H1 (cell line): ENCODE measurements around the gene ABCC2.

Experiments used
- CBX5 ChIP-seq: fragments of 300-800, 300-1000 bp; sonication (generic); IDR thresholded peaks from 2 replicates; pipeline ENCODE4 v1.7.1; 2016; ENCODE audit warnings: antibody characterized with exemption, low read length, low read depth
- CTBP2 ChIP-seq: IDR thresholded peaks from 2 replicates; pipeline ENCODE4 v1.7.0; 2011; ENCODE audit warnings: borderline replicate concordance, mild to moderate bottlenecking, moderate library complexity, mixed read lengths, low read length; ENCODE audit not compliant: insufficient read depth, insufficient read length
- CTCF ChIP-seq, 3 experiments: IDR thresholded peaks; 1 replicate in 2 of 3; 2 replicates in 1 of 3; pipeline versions ENCODE4 v1.5.1 to v1.6.1; 2011; ENCODE audit warnings: low read length in 3 of 3, mild to moderate bottlenecking in 3 of 3, inconsistent platforms in 2 of 3, low read depth in 1 of 3, moderate library complexity in 1 of 3; ENCODE audit not compliant: insufficient read depth in 1 of 3; ENCODE audit errors: control extremely low read depth in 1 of 3
- EP300 ChIP-seq, 2 experiments: IDR thresholded peaks; 1 replicate in 1 of 2; 2 replicates in 1 of 2; pipeline ENCODE4 v1.6.1; 2011 to 2012; ENCODE audit warnings: low read depth in 2 of 2, low read length in 2 of 2, mild to moderate bottlenecking in 2 of 2, borderline replicate concordance in 1 of 2, inconsistent platforms in 1 of 2, moderate library complexity in 1 of 2
- HDAC6 ChIP-seq: IDR thresholded peaks from one replicate; pipeline ENCODE4 v1.7.1; 2012; ENCODE audit warnings: low read depth, mild to moderate bottlenecking, inconsistent platforms, low read length, moderate library complexity
- POLR2A ChIP-seq, 2 experiments: IDR thresholded peaks; 1 replicate in 1 of 2; 2 replicates in 1 of 2; pipeline ENCODE4 v1.6.1; 2011; ENCODE audit warnings: low read depth in 2 of 2, low read length in 2 of 2, mild to moderate bottlenecking in 2 of 2; ENCODE audit errors: control extremely low read depth in 1 of 2
- POLR2AphosphoS5 ChIP-seq: IDR thresholded peaks from 2 replicates; pipeline ENCODE4 v1.6.1; 2011; ENCODE audit warnings: low read depth, low read length
- TF ChIP-seq, protein P1 (sequence below): IDR thresholded peaks from 2 replicates; pipeline ENCODE4 v1.6.1; 2012; ENCODE audit warnings: inconsistent platforms

GRCh38 chr10:99853655-99854054, 71.2 kb downstream of the ABCC2 start:
- TF ChIP-seq CTBP2 (no peak), HDAC6 (no peak), CTCF (IDR thresholded peaks at IDR 0.05; ENCODE audit: control extremely low read depth in 1 of 3, insufficient read depth in 1 of 3, low read depth in 1 of 3, low read length in 3 of 3) (no peak), POLR2A (IDR thresholded peaks at IDR 0.05; ENCODE audit: control extremely low read depth in 1 of 2, low read depth in 2 of 2, low read length in 2 of 2) (no peak), CBX5 (no peak), EP300 (IDR thresholded peaks at IDR 0.05; ENCODE audit: borderline replicate concordance in 1 of 2, low read depth in 2 of 2, low read length in 2 of 2) (no peak), POLR2AphosphoS5 (no peak)
- TF ChIP-seq, protein P1, sequence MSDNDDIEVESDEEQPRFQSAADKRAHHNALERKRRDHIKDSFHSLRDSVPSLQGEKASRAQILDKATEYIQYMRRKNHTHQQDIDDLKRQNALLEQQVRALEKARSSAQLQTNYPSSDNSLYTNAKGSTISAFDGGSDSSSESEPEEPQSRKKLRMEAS: no peak
